NCI-H510A (cell line): ENCODE results near the gene REXO4.
"Not testable (repeated sequence)": the region's sequence is repeated elsewhere in the genome, so short reads cannot be mapped to it uniquely, and the experiment has no call there.

Experiments used
- DNase-seq: peaks from one replicate; lab custom pipeline; 2025; lab: John Stamatoyannopoulos, UW

The REXO4 gene

DNA sequence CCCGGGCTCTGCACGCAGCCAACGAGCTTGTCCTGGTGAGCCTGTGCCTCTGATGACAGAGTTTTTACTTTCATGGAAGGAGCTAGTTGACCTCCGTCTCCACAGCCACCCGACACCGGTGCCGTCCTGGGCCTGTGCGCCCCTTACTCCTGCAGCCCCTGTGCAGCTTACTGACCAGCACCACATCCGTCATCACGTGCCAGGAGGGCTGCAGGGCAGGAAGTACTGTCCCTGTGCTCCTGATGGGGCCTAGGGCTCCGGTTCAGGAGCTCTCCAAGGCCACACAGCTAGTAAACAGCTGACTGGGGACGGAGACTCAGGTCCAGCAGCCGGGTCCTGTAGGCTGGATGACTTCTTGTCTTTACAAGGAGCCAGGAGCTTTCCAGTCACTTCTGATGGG, 31.5 kb downstream of the REXO4 start:
- no peak for DNase-seq

- no peak for DNase-seq
Measured at GRCh38 chr9:133385452-133385851, 32.4 kb downstream of the REXO4 start.

GRCh38 chr9:133384736-133385321, 33.0 kb downstream of the REXO4 start:
- no peak for DNase-seq

DNA sequence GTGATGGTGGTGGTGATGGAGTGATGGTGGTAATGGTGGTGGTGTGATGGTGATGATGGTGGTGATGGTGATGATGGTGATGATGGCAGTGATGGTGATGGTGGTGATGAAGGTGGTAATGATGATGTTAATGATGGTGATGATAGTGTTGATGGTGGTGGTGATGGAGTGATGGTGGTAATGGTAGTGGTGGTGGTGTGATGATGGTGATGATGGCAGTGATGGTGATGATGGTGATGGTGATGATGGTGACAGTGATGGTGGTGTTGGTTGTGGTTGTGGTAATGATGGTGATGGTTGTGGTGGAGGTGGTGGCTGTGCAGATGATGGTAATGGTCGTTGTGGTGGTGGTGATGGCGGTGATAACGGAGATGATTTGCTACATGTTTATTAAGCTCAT, 34.4 kb downstream of the REXO4 start:
- DNase-seq = no peak

GRCh38 chr9:133382507-133383141, 35.2 kb downstream of the REXO4 start:
- DNase-seq = no peak

DNA sequence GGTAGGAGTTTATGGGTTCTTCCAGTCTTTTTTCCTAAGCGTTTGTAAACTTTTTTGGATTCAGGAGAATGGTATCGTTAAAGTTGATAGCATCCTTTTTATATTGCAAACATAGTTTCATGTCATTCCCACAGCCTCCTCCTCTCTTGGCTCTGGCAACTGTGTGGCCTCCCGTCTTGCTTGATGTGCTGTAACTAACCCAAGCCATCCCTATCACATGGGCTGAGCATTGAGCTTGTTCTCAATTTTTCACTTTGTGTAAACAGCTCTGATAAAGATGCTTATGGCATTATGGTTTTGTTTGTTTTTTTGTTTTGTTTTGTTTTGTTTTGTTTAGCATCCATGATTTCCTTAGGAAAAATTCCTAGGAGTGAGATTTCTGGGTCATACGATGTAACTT, 37.1 kb downstream of the REXO4 start:
- no peak for DNase-seq

GRCh38 chr9:133379153-133380086, 38.4 kb downstream of the REXO4 start:
- DNase-seq = no peak

DNA sequence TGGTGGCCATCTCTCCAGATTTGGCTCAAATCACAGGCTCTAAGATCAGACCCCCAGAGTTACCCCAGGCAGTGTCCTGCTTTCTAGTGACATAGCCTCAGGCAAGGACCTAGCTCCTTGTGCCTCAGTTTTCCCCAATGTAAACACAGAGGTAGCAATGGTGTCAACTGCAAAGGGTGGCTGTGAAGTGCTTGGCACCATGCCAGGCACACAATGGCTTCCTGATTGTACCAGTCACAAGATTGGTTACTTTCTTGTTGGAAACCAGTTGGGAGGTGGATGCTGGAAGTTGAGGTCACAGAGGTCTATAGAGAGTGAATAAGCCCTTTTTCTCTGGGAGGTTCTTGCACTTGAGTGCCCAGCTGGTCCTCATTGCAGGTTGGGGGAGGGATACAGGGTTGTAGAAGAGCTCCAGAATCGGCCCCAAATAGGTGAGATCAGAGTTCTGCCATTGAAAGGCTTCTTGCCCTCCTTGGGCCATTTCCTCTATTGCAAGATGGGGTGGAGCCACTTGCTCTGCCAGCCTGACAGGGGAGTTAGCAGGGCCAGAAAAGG, 39.3 kb downstream of the REXO4 start:
- no peak for DNase-seq

GRCh38 chr9:133377721-133378216, 40.0 kb downstream of the REXO4 start:
- DNase-seq = no peak

DNA sequence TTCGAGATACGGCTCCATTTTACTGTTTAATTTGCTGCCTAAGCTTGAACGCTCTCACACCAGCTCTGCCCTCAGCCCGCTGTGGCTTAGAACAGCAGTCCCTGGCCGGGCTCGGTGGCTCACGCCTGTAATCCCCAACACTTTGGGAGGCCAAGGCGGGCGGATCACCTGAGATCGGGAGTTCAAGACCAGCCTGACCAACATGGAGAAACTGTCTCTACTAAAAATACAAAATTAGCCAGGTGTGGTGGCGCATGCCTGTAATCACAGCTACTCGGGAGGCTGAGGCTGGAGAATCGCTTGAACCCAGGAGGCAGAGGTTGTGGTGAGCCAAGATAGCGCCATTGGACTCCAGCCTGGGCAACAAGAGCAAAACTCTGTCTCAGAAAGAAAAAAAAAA, 40.5 kb downstream of the REXO4 start:
- DNase-seq = not testable (repeated sequence)

DNA sequence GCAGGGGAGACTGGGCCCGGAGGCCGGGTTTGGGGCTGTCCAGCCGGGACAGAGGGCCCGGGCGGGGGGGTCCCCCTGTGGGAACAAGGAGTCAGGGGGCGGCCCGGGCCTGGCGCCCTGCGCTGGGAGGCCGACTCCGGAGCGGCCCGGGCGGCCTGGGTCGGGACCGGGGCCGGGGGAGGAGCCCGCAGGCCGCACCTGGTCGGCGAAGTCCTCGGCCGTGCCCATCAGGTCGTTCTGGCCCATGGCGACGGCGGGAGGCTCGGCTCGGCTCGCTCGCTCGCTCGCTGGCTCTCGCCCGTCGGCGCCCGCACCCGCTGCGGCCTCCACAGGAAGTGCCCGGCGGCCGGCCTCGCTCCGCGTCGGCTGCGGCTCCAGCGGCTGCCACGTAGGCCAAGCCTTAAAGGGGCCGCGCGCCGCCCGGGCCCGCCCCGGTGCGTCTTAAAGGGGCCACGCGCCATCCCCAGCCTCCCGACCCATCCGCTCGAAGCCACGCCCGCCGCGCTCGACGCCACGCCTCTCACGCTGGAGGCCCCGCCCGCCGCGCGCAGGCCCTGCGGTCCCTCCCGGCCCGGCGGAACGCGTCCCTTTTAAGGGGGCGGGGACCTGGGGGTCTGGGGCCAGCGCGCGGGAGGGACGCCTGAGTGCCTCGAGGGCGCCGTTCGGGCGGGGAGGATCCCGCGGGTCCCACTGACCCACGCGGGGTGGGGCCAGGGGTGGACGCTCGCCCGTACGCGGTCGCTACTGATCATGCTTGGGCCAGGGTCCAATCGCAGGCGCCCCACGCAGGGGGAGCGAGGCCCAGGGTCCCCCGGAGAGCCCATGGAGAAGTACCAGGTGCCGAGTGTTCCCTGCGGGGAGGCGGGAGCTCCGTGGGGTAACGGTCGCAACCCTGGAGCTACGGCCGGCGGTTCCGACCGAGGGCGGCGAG, 41.8 kb downstream of the REXO4 start, which contains the start of the genes STKLD1 and SURF4:
TSS of gene STKLD1 (plus strand) at position 643 of the 931 bp plus-strand sequence. CDS start at position 751, 108 bp downstream.
TSS of gene SURF4 (minus strand) at position 337 of the 931 bp plus-strand sequence. CDS start at position 246, 91 bp downstream.
- DNase-seq = peak; percentile 92

DNA sequence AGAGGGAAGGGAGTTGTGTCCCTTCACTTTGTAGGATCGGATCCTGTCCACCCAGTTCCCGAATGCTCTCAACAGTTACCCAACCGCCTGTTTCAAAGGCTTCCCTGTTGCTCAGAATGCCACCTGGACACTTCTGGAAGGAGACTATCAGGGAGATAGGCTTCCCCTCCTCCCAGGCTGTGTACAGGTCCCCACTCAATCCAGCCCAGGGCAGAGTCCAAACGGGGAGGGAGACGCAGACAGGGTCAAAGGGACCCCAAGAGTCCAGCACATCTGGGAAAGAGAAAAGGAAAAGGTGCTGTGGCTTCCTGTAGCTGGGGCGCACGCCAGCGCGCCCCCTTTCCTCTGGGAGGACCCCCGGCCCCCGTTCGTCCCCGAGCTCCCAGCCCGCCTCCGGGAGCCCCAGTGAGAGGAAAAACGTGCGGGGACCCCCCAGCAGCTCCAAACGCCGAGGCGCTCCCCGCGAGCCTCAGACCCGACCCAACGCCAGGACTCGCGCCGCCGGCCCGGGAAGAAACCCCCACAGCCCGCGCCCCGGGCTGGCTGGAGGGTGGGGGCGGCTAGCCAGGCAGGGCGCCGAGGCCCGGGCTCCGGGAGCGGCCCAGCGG, 42.6 kb downstream of the REXO4 start:
- DNase-seq = no peak

- no peak for DNase-seq
Measured at GRCh38 chr9:133374612-133375115, 43.1 kb downstream of the REXO4 start.

GRCh38 chr9:133372144-133372543, 45.7 kb downstream of the REXO4 start:
- no peak for DNase-seq

- no peak for DNase-seq
Measured at GRCh38 chr9:133371261-133371711, 46.5 kb downstream of the REXO4 start.

GRCh38 chr9:133370685-133371084, 47.1 kb downstream of the REXO4 start:
- no peak for DNase-seq

GRCh38 chr9:133369933-133370332, 47.9 kb downstream of the REXO4 start:
- DNase-seq = no peak

DNA sequence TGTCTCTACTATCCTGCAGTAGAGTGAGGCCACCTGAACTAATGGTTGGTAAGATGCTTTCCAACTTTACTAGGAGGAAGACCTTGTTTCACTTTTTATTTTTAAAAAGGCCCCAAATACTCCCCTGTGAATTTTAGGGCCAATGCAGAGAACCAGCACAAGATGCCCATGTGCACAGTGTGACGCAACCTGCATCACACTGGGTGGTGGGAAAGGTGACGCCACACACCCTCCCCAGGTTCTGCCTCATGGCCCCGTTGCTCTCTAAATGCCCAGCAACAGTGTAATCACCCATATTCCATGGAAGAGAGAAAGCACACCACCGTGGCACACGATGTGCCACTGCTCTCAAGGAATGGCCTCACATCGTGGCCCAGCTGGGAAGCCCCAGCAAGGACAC, 48.4 kb downstream of the REXO4 start:
- DNase-seq = no peak

DNA sequence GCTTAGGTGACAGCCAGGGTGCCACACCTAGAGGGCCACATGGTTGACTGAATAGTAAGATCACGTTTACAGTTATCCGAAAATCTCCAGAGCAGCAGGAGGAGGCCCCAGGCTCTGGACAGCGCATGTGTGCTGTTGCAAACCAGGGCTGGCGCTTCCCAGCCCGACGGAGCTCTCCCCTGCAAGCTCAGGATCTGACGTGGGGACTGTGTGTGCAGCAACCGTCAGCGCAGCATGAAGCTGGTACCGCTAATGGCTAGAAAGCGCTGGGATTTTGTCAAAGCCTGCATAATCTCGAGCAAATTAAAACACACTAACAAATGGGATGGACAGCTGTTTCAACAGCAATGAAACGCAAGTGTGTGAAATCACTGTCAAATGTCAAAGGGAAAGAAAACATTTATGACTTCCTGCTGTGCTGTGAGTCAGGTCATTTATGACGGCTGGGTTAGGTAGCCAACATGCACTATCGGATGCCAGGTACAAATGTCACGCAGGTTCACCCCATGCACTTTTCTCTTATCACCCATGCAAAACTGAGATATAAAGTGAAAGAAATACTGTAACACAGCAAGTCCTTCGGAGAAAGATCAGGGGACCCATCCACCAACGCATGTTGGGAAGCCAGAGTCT, 49.4 kb downstream of the REXO4 start:
- no peak for DNase-seq

GRCh38 chr9:133367778-133368177, 50.0 kb downstream of the REXO4 start:
- no peak for DNase-seq
